GM21737 (cell line): ENCODE data around the gene SLC4A5.
"Not testable (repeated sequence)": the region's sequence is repeated elsewhere in the genome, so short reads cannot be mapped to it uniquely, and the experiment has no call there.

Source experiments
- ATAC-seq: cut with Tn5 transposase; IDR thresholded peaks from one replicate; pipeline ENCODE4 v1.9.1; 2021; ENCODE audit warnings: mild to moderate bottlenecking, moderate library complexity; ENCODE audit not compliant: unreplicated experiment

Gene SLC4A5

GRCh38 chr2:74368499-74368898 lies 25.3 kb upstream of the SLC4A5 start:
- ATAC-seq = no peak

DNA sequence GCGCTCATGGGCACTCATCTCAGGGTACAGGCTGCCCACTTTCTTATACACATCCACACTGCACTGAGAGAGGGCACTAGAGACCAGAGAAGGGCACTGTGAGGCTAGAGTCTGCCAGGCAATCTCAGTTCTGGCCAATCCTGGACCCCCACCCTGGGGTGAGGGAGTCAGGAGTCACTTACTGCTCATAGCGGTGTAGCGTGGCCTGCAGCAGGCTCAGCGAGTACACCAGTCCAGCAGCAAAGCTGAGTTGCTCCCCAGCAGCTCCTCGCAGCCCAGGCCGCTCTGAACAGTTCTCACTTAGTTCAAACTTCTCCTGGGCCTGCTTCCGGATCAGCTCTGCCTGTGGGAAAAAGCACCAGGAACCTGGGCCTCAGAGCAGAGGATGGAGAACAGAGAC lies 24.6 kb upstream of the SLC4A5 start:
- ATAC-seq = no peak

GRCh38 chr2:74366036-74366435 lies 22.8 kb upstream of the SLC4A5 start:
- no peak for ATAC-seq

GRCh38 chr2:74364533-74365505 lies 21.6 kb upstream of the SLC4A5 start:
- no peak for ATAC-seq

- no peak for ATAC-seq
These were observed 18.1 kb upstream of the SLC4A5 start for GRCh38 chr2:74361327-74361726.

DNA sequence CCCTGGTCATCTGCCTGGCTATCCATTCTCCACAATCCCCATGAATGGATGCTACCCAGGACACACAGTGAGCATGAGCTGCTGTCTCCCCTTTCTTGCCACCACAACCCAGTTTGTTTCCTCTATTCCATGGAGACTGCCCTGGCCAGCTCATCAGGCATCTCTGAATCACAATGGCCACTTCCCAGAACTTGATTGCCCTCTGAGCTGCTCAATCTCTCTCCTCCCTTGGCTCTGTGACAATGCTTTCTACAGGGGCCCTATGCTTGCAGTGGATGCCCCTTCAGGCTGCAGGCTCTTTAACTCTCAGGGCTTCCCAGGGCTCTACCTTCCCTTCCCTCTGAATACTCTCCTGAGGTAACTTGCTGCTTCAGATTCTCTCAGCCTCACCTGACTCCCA lies 14.4 kb upstream of the SLC4A5 start:
- no peak for ATAC-seq

DNA sequence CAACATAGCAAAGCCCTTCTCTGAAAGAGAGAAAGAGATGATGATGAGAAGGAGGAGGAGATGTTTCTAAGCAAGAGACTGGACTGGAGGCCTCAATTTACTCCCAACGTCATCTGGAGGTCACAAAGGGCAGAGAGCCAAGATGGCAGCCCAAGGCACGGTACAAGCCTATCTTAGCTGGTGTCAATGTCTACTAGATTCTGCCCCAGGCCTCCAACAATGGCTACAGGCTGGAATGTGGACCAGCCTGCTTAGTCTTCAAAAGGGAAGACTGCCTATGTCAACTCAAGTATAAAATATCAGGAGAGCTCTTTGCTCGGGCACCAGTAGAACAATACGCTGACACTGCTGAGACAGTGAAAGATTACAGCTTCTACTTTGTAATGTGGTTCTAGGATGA lies 6.7 kb upstream of the SLC4A5 start:
- ATAC-seq = no peak

DNA sequence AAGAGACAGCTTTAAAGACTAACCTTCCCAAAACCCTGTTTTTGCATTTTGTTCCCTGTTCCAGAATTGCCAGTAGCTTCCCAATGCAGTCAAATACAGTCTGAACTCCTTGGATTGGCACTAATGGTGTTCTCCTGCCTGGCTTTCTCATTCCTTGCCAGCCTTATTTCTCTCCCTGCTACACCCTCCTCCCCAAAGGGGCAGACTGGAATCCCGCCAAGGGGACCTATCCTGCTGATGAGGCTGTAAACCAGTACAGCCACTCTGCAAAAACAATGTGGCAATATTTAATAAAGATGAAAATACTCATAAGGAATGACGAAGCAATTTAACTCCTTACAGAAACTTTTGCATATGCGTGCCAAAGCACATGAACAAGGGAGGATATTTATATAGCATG lies 4.5 kb upstream of the SLC4A5 start:
- no peak for ATAC-seq

DNA sequence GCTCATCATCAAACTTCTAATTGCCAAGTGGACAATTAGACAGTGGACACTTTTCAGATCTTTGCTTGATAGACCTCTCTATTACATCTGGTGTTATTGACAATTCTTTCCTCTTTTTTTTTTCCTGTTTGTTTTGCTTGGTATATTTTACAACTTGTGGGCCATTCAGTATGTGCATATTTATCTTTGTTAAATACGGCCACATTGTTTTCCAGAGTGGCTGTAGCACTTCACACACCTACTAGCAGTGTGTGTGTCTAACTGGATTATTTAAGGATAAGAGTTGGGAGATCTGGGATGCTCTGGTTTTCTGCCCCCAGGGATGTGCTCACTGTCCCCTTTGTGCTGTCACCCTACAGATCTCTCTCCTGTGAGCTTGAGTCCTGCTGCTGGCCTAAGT lies 4.1 kb upstream of the SLC4A5 start:
- no peak for ATAC-seq

DNA sequence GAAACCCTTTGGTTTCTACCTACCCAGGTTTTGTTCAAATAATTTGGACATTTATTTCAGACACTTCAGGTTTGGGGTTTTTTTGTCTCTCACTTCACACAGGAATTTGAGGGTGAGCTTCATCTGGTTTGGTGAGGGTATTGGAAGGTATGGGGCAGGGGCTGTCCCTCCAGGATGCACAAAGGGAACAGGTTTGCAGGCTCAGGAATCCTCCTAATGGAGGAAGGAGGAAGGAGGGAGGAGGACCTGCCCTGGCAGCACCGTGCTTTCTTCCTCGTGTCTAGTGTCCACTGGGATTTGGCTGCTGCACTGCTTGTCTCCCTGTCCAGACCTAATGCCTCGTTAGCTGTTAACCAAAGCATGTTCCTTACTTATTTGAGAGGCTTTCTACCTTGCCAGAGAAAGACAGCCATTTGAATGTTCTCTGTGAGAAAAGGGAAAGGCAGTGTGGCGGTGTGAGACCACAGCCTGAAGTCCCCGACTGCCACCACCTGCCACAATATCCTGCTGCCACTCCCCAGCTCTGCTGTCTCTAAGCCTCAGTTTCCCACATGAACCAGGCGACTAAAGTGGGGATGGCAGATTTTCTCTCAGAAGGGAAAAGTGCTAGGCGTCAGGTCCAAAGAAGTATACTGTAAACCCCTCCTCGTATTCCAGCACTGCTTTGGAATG lies 2.2 kb upstream of the SLC4A5 start:
- no peak for ATAC-seq

GRCh38 chr2:74336227-74336626 lies 7.0 kb downstream of the SLC4A5 start:
- not testable (repeated sequence) for ATAC-seq

GRCh38 chr2:74334931-74335333 lies 8.3 kb downstream of the SLC4A5 start:
- no peak for ATAC-seq

- no peak for ATAC-seq
These were observed 9.2 kb downstream of the SLC4A5 start for GRCh38 chr2:74333896-74334586.

- no peak for ATAC-seq
These were observed 10.0 kb downstream of the SLC4A5 start for GRCh38 chr2:74333175-74333574.

GRCh38 chr2:74332550-74333174 lies 10.6 kb downstream of the SLC4A5 start:
- no peak for ATAC-seq

DNA sequence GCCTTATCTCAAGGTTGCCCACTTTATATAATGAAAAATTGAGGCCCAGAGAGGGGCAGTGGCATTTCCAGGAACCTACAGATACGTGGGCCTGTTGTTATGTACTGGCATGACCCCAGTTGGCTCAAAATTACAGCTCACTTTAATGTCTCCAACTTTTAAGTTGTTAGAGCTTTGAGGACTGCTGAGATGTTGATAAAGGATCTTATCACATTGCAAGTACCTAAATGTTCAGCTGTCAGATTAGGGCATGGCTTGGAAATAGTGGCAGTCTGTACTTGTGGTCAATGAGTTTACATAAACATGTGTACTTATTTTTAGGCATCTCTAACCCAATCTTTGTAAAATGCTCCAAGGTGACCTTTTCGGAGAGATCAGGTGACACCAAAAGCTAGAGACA lies 14.6 kb downstream of the SLC4A5 start:
- no peak for ATAC-seq

- no peak for ATAC-seq
These were observed 15.1 kb downstream of the SLC4A5 start for GRCh38 chr2:74328074-74328473.

GRCh38 chr2:74327627-74328026 lies 15.6 kb downstream of the SLC4A5 start:
- ATAC-seq = no peak

DNA sequence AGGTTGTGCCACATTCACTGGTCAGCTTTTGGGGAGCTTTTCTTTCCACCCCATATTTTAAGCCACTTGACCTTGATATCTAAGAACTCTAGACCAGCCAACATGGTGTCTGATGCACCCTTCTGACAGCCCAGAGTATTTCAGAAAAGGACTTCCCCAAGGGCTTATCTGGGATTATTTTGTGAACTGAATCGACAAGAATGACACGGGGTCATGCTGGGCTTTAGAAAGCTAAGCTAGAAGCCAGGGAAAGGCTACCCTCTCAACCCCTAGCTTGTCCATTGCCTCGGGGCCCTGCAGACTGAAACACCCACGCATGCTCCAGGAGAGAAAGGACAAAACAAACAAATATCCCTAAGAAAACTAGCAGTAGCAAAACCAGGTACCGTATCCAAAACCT lies 16.0 kb downstream of the SLC4A5 start:
- ATAC-seq = no peak

DNA sequence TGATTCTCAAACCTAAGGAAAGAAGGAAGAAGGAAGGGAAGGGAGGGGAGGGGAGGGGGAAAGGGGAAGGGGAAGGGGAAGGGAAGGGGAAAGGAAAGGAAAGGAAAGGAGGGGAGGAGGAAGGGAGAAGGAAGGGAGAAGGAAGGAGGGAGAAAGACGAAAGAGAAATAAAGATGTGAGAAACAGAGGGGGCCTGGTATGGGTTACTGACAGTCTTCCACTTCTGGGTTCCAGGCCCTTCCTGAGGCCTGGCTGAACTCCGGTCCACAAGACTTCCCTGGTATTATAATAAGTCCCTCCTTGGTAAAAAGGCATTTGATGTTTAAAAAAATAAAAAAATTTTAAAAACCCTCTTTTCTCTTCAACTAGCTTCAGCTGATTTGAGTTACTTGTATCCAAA lies 17.4 kb downstream of the SLC4A5 start:
- no peak for ATAC-seq

DNA sequence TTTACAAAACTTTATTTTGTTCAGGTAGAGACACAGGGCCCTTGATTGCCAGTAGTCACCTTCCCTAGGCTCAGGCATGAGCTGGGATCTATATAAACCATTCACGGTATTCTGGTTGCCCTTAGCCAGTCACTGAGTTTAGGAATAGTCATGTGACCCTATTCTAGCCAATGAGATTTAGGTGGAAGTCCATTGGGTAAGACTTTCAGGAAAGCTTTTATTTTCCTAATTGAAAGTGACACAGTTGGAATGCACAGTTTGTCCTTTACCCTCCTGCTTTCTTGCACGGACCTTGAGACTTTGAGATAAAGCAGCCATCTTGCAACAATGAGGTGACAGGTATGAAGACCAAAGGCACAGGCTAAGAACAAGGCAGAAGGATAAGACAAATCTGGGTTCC lies 21.5 kb downstream of the SLC4A5 start:
- no peak for ATAC-seq
